ENCODE measurements around the gene CELF1. TPM values are rescaled to one million over a fixed set of nuclear protein-coding genes. Genes with fewer than 3 reads are reported as not detected.
"Not testable (repeated sequence)": the region's sequence is repeated elsewhere in the genome, so short reads cannot be mapped to it uniquely, and the experiment has no call there.

CELF1 gene
- total RNA-seq, 1 experiment from 2014 or later, result 74.4 TPM

GRCh38 chr11:47577460-47578041 is 24.6 kb upstream of the CELF1 start:
- DNase-seq (ENCODE audit: extremely low read depth, low read depth), result no peak

GRCh38 chr11:47573321-47573720 is 20.4 kb upstream of the CELF1 start:
- DNase-seq (ENCODE audit: extremely low read depth, low read depth), result no peak

GRCh38 chr11:47572715-47573255 is 19.9 kb upstream of the CELF1 start:
- DNase-seq (ENCODE audit: extremely low read depth, low read depth), result no peak

- DNase-seq (ENCODE audit: extremely low read depth, low read depth), result no peak
Observed at GRCh38 chr11:47571895-47572294, 19.0 kb upstream of the CELF1 start.

- no peak for DNase-seq (ENCODE audit: extremely low read depth, low read depth)
Observed at GRCh38 chr11:47571357-47571729, 18.4 kb upstream of the CELF1 start.

GRCh38 chr11:47570651-47571356 is 17.9 kb upstream of the CELF1 start:
- no peak for DNase-seq (ENCODE audit: extremely low read depth, low read depth)

GRCh38 chr11:47569646-47570045 is 16.7 kb upstream of the CELF1 start:
- no peak for DNase-seq (ENCODE audit: extremely low read depth, low read depth)

GRCh38 chr11:47566149-47566698 is 13.3 kb upstream of the CELF1 start:
- no peak for DNase-seq (ENCODE audit: extremely low read depth, low read depth)

- DNase-seq (ENCODE audit: extremely low read depth, low read depth), result no peak
Observed at GRCh38 chr11:47565340-47566148, 12.6 kb upstream of the CELF1 start, which contains the start of gene PTPMT1. Gene PTPMT1, plus strand, starts transcription at chr11:47565599. Its CDS starts 24 bp downstream, at chr11:47565623.

GRCh38 chr11:47564933-47565339 is 12.0 kb upstream of the CELF1 start:
- DNase-seq (ENCODE audit: extremely low read depth, low read depth), result no peak

GRCh38 chr11:47564366-47564765 is 11.4 kb upstream of the CELF1 start:
- DNase-seq (ENCODE audit: extremely low read depth, low read depth), result not testable (repeated sequence)

GRCh38 chr11:47562393-47562792 is 9.5 kb upstream of the CELF1 start:
- not testable (repeated sequence) for DNase-seq (ENCODE audit: extremely low read depth, low read depth)

GRCh38 chr11:47560426-47560825 is 7.5 kb upstream of the CELF1 start:
- no peak for DNase-seq (ENCODE audit: extremely low read depth, low read depth)

GRCh38 chr11:47558695-47559094 is 5.8 kb upstream of the CELF1 start:
- no peak for DNase-seq (ENCODE audit: extremely low read depth, low read depth)

- DNase-seq (ENCODE audit: extremely low read depth, low read depth), result not testable (repeated sequence)
Observed at GRCh38 chr11:47557004-47557403, 4.1 kb upstream of the CELF1 start.

- DNase-seq (ENCODE audit: extremely low read depth, low read depth), result no peak
Observed at GRCh38 chr11:47553406-47553743, 443 bp upstream of the CELF1 start.

- no peak for DNase-seq (ENCODE audit: extremely low read depth, low read depth)
Observed at GRCh38 chr11:47552056-47552565, 821 bp downstream of the CELF1 start.

GRCh38 chr11:47551086-47551485 is 1.8 kb downstream of the CELF1 start:
- no peak for DNase-seq (ENCODE audit: extremely low read depth, low read depth)

- DNase-seq (ENCODE audit: extremely low read depth, low read depth), result no peak
Observed at GRCh38 chr11:47550288-47551047, 2.5 kb downstream of the CELF1 start.

- not testable (repeated sequence) for DNase-seq (ENCODE audit: extremely low read depth, low read depth)
Observed at GRCh38 chr11:47546274-47546673, 6.7 kb downstream of the CELF1 start.

Measured in NCI-H460 (cell line).